ENCODE measurements around the gene CMTM3.
"Not testable (repeated sequence)": the region's sequence is repeated elsewhere in the genome, so short reads cannot be mapped to it uniquely, and the experiment has no call there.

Gene CMTM3

DNA sequence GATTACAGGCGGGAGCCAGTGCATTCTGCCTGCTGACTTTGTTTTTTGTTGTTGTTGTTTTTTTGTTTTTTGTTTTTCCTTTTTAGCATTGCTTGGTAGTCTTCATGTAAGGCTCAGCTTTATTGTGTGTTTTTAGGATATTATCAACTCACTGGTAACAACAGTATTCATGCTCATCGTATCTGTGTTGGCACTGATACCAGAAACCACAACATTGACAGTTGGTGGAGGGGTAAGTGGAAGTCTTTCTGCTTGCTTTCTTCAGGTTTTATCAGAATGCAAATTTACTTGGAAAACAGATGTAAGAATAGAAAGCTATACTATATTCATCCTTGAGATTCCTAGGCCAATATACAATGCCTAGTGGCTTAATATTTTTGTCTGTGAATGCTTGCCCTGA lies 41.5 kb upstream of the CMTM3 start:
- H3K79me2 ChIP-seq (ENCODE audit: control insufficient read depth, insufficient read depth, low read length, poor library complexity) = no peaks in the 10 kb centered on the region
- H3K27ac ChIP-seq (ENCODE audit: low read depth, low read length) = no peak overlapping the region
- H4K8ac ChIP-seq (ENCODE audit: low read depth, low read length) = no peak overlapping the region
- H3K36me3 ChIP-seq (ENCODE audit: control insufficient read depth in 1 of 2, insufficient read depth in 2 of 2, low read length in 2 of 2) = peaks cover 6 to 8% of the 10 kb centered on the region in 2 experiments
- H3K14ac ChIP-seq (ENCODE audit: low read length) = no peak overlapping the region
- H2AFZ ChIP-seq (ENCODE audit: insufficient read depth, low read length, poor library complexity) = no peak overlapping the region
- H2AK5ac ChIP-seq (ENCODE audit: low read length) = no peak overlapping the region
- no peak overlapping the region for H3K4me3 ChIP-seq (ENCODE audit: low read depth, low read length)
- H2BK12ac ChIP-seq (ENCODE audit: low read length) = no peak overlapping the region
- H3K79me1 ChIP-seq (ENCODE audit: low read length) = no peaks in the 10 kb centered on the region
- no peak overlapping the region for H4K91ac ChIP-seq (ENCODE audit: low read depth, low read length)
- no CpG with 5 or more reads among the region's 2 CpGs for WGBS (ENCODE audit: extremely low coverage, insufficient coverage, insufficient read length)
- no peak overlapping the region for H3K4me2 ChIP-seq (ENCODE audit: low read length)
- H2BK5ac ChIP-seq (ENCODE audit: low read depth, low read length, poor library complexity) = no peak overlapping the region
- no peak overlapping the region for H3K18ac ChIP-seq (ENCODE audit: low read length)
- peaks cover 0 to 2% of the 10 kb centered on the region in 2 experiments for H3K4me1 ChIP-seq (ENCODE audit: control insufficient read depth in 1 of 2, insufficient read depth in 2 of 2, low read length in 2 of 2)
- DNase-seq = no peak
- no peak overlapping the region for H3K4ac ChIP-seq (ENCODE audit: low read depth, low read length)
- no peak overlapping the region for H2BK120ac ChIP-seq (ENCODE audit: insufficient read depth, low read length, poor library complexity)
- H3K23ac ChIP-seq (ENCODE audit: low read length) = no peak overlapping the region
- no peaks in the 10 kb centered on the region for H3K9me3 ChIP-seq (ENCODE audit: insufficient read depth, low read depth, low read length)
- no peaks in the 10 kb centered on the region for H3K27me3 ChIP-seq (ENCODE audit: insufficient read depth, low read length)
- no peak overlapping the region for H3K9ac ChIP-seq (ENCODE audit: low read length)
- H4K12ac ChIP-seq (ENCODE audit: low read depth, low read length) = no peak overlapping the region

DNA sequence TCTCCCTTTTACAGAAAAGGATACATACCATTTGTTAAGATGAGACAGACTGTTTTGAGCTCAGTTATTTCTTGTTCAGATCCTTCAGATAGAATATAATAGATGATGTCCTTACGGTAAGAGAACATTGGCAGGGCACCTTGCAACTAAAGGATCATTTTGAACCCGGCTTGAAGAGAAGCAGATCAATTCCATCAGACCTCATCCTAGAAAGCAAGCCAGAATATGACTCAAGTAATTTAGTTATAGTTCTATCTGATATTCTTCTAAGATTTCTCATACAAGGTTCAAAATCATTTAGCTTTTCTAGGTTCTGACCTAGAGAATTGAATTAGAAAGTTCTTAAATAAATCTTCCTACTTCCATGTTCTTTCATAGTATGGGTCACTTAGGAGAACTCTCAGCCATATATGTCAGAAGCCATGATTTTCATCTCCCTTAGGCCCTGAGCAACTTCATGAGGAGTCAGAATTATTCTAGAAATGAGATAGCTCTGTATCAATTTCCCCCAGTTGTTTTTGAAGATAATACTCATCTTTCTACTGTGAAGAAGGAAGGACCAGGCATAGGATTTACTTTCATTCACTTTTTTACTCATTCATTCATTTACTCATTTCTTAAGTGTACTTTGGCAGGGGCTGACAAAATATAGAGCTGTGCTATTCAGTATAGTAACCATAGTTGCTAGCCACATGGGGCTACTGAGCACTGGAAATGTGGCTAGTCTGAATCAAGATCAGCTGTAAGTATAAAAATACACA lies 40.8 kb upstream of the CMTM3 start:
- H3K27me3 ChIP-seq (ENCODE audit: insufficient read depth, low read length) = no peaks in the 10 kb centered on the region
- no peaks in the 10 kb centered on the region for H3K9me3 ChIP-seq (ENCODE audit: insufficient read depth, low read depth, low read length)
- no peak overlapping the region for H2BK120ac ChIP-seq (ENCODE audit: insufficient read depth, low read length, poor library complexity)
- H3K79me2 ChIP-seq (ENCODE audit: control insufficient read depth, insufficient read depth, low read length, poor library complexity) = no peaks in the 10 kb centered on the region
- H2AK5ac ChIP-seq (ENCODE audit: low read length) = no peak overlapping the region
- H3K36me3 ChIP-seq (ENCODE audit: control insufficient read depth in 1 of 2, insufficient read depth in 2 of 2, low read length in 2 of 2) = peaks cover 6 to 8% of the 10 kb centered on the region in 2 experiments
- H3K23ac ChIP-seq (ENCODE audit: low read length) = no peak overlapping the region
- no peak overlapping the region for H4K91ac ChIP-seq (ENCODE audit: low read depth, low read length)
- no peak overlapping the region for H2BK12ac ChIP-seq (ENCODE audit: low read length)
- H3K14ac ChIP-seq (ENCODE audit: low read length) = no peak overlapping the region
- H2AFZ ChIP-seq (ENCODE audit: insufficient read depth, low read length, poor library complexity) = no peak overlapping the region
- H3K4me1 ChIP-seq (ENCODE audit: control insufficient read depth in 1 of 2, insufficient read depth in 2 of 2, low read length in 2 of 2) = peaks cover 0 to 2% of the 10 kb centered on the region in 2 experiments
- no peak overlapping the region for H3K27ac ChIP-seq (ENCODE audit: low read depth, low read length)
- H4K8ac ChIP-seq (ENCODE audit: low read depth, low read length) = no peak overlapping the region
- DNase-seq = no peak
- no peak overlapping the region for H4K12ac ChIP-seq (ENCODE audit: low read depth, low read length)
- no CpG with 5 or more reads among the region's 2 CpGs for WGBS (ENCODE audit: extremely low coverage, insufficient coverage, insufficient read length)
- no peak overlapping the region for H3K18ac ChIP-seq (ENCODE audit: low read length)
- no peak overlapping the region for H3K9ac ChIP-seq (ENCODE audit: low read length)
- no peaks in the 10 kb centered on the region for H3K79me1 ChIP-seq (ENCODE audit: low read length)
- no peak overlapping the region for H2BK5ac ChIP-seq (ENCODE audit: low read depth, low read length, poor library complexity)
- no peak overlapping the region for H3K4me3 ChIP-seq (ENCODE audit: low read depth, low read length)
- H3K4me2 ChIP-seq (ENCODE audit: low read length) = no peak overlapping the region
- H3K4ac ChIP-seq (ENCODE audit: low read depth, low read length) = no peak overlapping the region

DNA sequence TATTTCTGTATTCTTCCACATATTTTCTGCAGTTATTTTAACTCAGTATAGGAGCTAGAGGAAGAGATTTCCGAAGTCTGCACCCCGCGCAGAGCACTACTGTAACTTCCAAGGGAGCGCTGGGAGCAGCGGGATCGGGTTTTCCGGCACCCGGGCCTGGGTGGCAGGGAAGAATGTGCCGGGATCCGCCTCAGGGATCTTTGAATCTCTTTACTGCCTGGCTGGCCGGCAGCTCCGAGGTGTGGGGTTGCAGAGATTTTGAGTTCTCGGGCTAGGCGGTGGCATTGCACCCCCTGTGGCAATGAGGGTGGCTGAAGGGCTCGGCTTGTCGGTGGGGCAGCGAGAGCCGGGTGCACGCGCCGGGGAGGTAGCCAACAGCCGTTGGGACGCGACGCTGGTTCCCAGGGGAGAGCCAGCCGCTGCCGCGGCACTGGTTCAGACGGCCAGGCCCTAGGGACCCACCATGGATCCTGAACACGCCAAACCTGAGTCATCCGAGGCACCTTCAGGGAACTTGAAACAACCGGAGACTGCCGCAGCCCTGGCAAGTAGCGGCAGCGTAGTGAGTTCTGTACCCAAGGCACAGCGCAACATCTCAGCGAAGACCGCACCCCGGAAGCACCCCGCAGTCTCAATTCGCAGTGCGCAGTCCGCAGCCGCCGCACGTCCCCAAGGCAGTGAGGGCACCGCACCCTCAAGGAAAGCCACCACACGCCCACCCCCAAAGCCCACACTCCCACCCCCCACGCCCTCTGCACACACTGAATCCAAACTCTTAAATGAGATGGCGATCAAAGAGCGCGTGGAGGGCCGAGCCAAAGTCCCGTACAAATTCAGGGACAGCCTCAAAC lies 38.2 kb upstream of the CMTM3 start, which contains the start of gene CMTM1:
CMTM1 (plus strand) TSS at position 389 of the 851 bp plus-strand sequence; CDS start at position 464, 75 bp downstream.
- Histone ChIP-seq H4K12ac (ENCODE audit: low read depth, low read length) (no peak within 1 kb of the TSS), H3K23ac (ENCODE audit: low read length) (no peak within 1 kb of the TSS), H2BK12ac (ENCODE audit: low read length) (no peak within 1 kb of the TSS), H2BK120ac (ENCODE audit: insufficient read depth, low read length, poor library complexity) (no peak within 1 kb of the TSS), H3K4me1 (ENCODE audit: control insufficient read depth in 1 of 2, insufficient read depth in 2 of 2, low read length in 2 of 2) (peaks cover 0 to 2% of the 10 kb centered on the region in 2 experiments), H3K4ac (ENCODE audit: low read depth, low read length) (no peak within 1 kb of the TSS), H3K14ac (ENCODE audit: low read length) (no peak within 1 kb of the TSS), H3K79me2 (ENCODE audit: control insufficient read depth, insufficient read depth, low read length, poor library complexity) (no peaks in the 10 kb centered on the region), H3K79me1 (ENCODE audit: low read length) (no peaks in the 10 kb centered on the region), H4K91ac (ENCODE audit: low read depth, low read length) (no peak within 1 kb of the TSS), H4K8ac (ENCODE audit: low read depth, low read length) (no peak within 1 kb of the TSS), H3K27me3 (ENCODE audit: insufficient read depth, low read length) (no peaks in the 10 kb centered on the region), H3K9me3 (ENCODE audit: insufficient read depth, low read depth, low read length) (no peaks in the 10 kb centered on the region), H3K4me3 (ENCODE audit: low read depth, low read length) (no peak within 1 kb of the TSS), H3K18ac (ENCODE audit: low read length) (no peak within 1 kb of the TSS), H3K4me2 (ENCODE audit: low read length) (no peak within 1 kb of the TSS), H2AK5ac (ENCODE audit: low read length) (no peak within 1 kb of the TSS), H2BK5ac (ENCODE audit: low read depth, low read length, poor library complexity) (no peak within 1 kb of the TSS), H2AFZ (ENCODE audit: insufficient read depth, low read length, poor library complexity) (no peak within 1 kb of the TSS), H3K27ac (ENCODE audit: low read depth, low read length) (no peak within 1 kb of the TSS), H3K9ac (ENCODE audit: low read length) (no peak within 1 kb of the TSS), H3K36me3 (ENCODE audit: control insufficient read depth in 1 of 2, insufficient read depth in 2 of 2, low read length in 2 of 2) (peaks cover 6 to 8% of the 10 kb centered on the region in 2 experiments)
- no peak for DNase-seq
- WGBS (ENCODE audit: extremely low coverage, insufficient coverage, insufficient read length) = no CpG with 5 or more reads among the region's 54 CpGs

DNA sequence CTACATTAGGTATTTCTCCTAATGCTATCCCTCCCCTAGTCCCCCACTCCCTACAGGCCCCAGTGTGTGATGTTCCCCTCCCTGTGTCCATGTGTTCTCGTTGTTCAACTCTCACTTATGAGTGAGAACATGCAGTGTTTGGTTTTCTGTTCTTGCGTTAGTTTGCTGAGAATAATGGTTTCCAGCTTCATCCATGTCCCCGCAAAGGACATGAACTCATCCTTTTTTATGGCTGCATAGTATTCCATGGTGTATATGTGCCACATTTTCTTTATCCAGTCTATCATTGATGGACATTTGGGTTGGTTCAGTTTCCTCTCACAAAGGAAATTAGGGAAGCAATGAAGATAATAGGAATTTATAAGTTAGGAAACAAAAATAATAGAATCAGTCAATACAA lies 37.2 kb upstream of the CMTM3 start:
- not testable (repeated sequence) for H3K18ac ChIP-seq (ENCODE audit: low read length); H3K4me2 ChIP-seq (ENCODE audit: low read length); H2AK5ac ChIP-seq (ENCODE audit: low read length); H2BK120ac ChIP-seq (ENCODE audit: insufficient read depth, low read length, poor library complexity); DNase-seq; H2AFZ ChIP-seq (ENCODE audit: insufficient read depth, low read length, poor library complexity); H3K27ac ChIP-seq (ENCODE audit: low read depth, low read length); H4K8ac ChIP-seq (ENCODE audit: low read depth, low read length); H3K36me3 ChIP-seq (ENCODE audit: control insufficient read depth in 1 of 2, insufficient read depth in 2 of 2, low read length in 2 of 2); H3K4me3 ChIP-seq (ENCODE audit: low read depth, low read length); H2BK12ac ChIP-seq (ENCODE audit: low read length); H3K27me3 ChIP-seq (ENCODE audit: insufficient read depth, low read length); H2BK5ac ChIP-seq (ENCODE audit: low read depth, low read length, poor library complexity); H3K14ac ChIP-seq (ENCODE audit: low read length); H3K79me1 ChIP-seq (ENCODE audit: low read length); H3K9me3 ChIP-seq (ENCODE audit: insufficient read depth, low read depth, low read length); H3K79me2 ChIP-seq (ENCODE audit: control insufficient read depth, insufficient read depth, low read length, poor library complexity); H3K4ac ChIP-seq (ENCODE audit: low read depth, low read length); H3K23ac ChIP-seq (ENCODE audit: low read length); H4K91ac ChIP-seq (ENCODE audit: low read depth, low read length); H3K9ac ChIP-seq (ENCODE audit: low read length); H4K12ac ChIP-seq (ENCODE audit: low read depth, low read length); H3K4me1 ChIP-seq (ENCODE audit: control insufficient read depth in 1 of 2, insufficient read depth in 2 of 2, low read length in 2 of 2)
- WGBS (ENCODE audit: extremely low coverage, insufficient coverage, insufficient read length) = no CpG with 5 or more reads among the region's 3 CpGs

Measured in trophoblast cell (in vitro differentiated cells and primary cell).